ENCODE measurements around the gene DNAI1. TPM values are rescaled to one million over a fixed set of nuclear protein-coding genes. Genes with fewer than 3 reads are reported as not detected.

The DNAI1 gene
- total and polyA plus RNA-seq, 2 of the 4 experiments (the other 2 are of a cell fraction): not detected

DNA sequence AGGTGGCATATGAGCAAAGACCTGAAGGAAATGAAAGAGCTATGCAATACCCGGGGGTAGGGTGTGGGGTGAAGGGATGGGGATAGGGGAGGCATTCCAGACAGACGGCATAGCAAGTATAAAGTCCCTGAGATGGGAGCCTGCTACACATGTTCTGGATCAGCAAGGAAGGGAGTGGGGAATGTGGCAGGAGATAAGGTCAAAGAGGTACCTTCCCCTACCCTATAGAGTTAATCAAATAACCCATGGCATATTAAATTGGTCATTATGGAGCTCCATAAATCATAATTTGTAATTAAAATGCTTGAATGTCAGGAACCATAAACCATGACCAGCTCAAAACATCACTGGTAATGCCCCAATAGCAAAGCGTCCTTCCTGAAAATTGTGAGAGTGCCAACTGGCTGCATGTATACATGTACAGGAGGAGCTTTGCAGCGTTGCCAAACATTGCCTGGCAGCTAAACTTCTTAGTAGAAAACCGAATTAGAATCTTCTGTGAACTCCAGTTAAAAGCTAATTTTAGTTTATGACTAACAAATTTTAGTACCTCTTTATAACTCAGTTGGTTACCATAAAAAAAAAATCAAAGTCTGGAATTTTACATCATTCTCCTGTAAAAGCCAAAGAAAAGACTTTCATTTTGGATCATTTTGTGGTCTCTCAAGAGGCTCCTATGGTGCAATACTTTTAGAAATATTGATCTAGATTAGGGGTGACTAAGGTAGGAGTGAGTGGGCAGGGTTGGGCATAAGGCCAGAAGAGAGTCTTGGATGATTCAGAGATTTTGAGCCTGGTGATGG, 4.7 kb downstream of the DNAI1 start:
- Histone ChIP-seq H3K9me3 (ENCODE audit: control insufficient read depth, insufficient read depth, low read length) (no peaks in the 10 kb centered on the region), H3K79me1 (ENCODE audit: low read depth in 1 of 2, low read length in 2 of 2) (peaks cover 0 to 4% of the 10 kb centered on the region in 2 experiments; a peak in 1 of 4 replicates), H4K20me1 (ENCODE audit: insufficient read depth, low read length) (no peaks in the 10 kb centered on the region; the same call in 1 of the 2 replicates), H2AFZ (replicated peaks; ENCODE audit: low read length, poor library complexity) (no peak overlapping the region), H2AK5ac (ENCODE audit: low read depth, low read length) (no peak overlapping the region), H3K4me1 (ENCODE audit: control insufficient read depth, insufficient read depth, low read length) (no peaks in the 10 kb centered on the region), H3K18ac (ENCODE audit: low read depth, low read length) (no peak overlapping the region), H2AK9ac (replicated peaks; ENCODE audit: low read depth, low read length, poor library complexity) (no peak overlapping the region), H3K27ac (ENCODE audit: insufficient read depth, low read length) (no peak overlapping the region), H3K27me3 (ENCODE audit: control insufficient read depth, insufficient read depth, low read length) (peaks cover 17% of the 10 kb centered on the region), H3K9ac (ENCODE audit: low read depth, low read length) (no peak overlapping the region), H3K14ac (replicated peaks; ENCODE audit: low read depth, low read length) (no peak overlapping the region), H3K9me1 (ENCODE audit: insufficient read depth, low read length) (peaks cover 5% of the 10 kb centered on the region), H3K4me3 (ENCODE audit: insufficient read depth, low read depth, low read length) (no peak overlapping the region), H3K23ac (ENCODE audit: low read depth, low read length) (no peak overlapping the region), H2BK120ac (ENCODE audit: low read depth, low read length) (no peak overlapping the region), H2BK5ac (ENCODE audit: low read depth, low read length, poor library complexity, severe bottlenecking) (no peak overlapping the region), H2BK20ac (ENCODE audit: low read depth, low read length) (no peak overlapping the region), H3K4ac (ENCODE audit: low read depth, low read length) (no peak overlapping the region), H4K8ac (ENCODE audit: low read depth in 2 of 2, low read length in 2 of 2) (no peak overlapping the region), H3K36me3 (ENCODE audit: control insufficient read depth, insufficient read depth, low read length) (no peaks in the 10 kb centered on the region), H3K56ac (ENCODE audit: extremely low read depth, insufficient read depth, low read length) (no peak overlapping the region; the same call in 1 of the 2 replicates), H4K91ac (ENCODE audit: insufficient read depth, low read depth, low read length) (no peak overlapping the region), H4K5ac (ENCODE audit: low read depth, low read length) (no peak overlapping the region), H2BK15ac (ENCODE audit: low read depth, low read length) (no peak overlapping the region), H3K4me2 (ENCODE audit: low read depth, low read length) (no peak overlapping the region)
- WGBS, 2 experiments (ENCODE audit: extremely low coverage in 2 of 2, insufficient read length in 1 of 2): 57% methylated on average over 1 of the region's 5 CpGs; no CpG with 5 or more reads in 1 of the 2 experiments
- dilution Hi-C loops (cut with HindIII; ENCODE audit: low sequenced_read_pairs, unreplicated experiment): no loop called here
- intact Hi-C loops (cut with micrococcal nuclease): no loop called here
- DNase-seq (peak; percentile 60), ATAC-seq (ENCODE audit: low read depth) (no peak)
- CTCF ChIA-PET: no interaction called here
- POLR2A ChIA-PET (ENCODE audit: unreplicated experiment): no interaction called here
- BruUV-seq (replicated peaks): no TSS peak
- TF ChIP-seq CEBPB (IDR thresholded peaks at IDR 0.05; ENCODE audit: low read depth, low read length) (peak; percentile 90), CHD1 (IDR thresholded peaks at IDR 0.05; ENCODE audit: low read depth, low read length) (no peak), FOS (IDR thresholded peaks at IDR 0.05; ENCODE audit: low read depth, low read length) (0 out of 2 replicates have a peak, but pooled peaks have one; percentile 17)
- in situ Hi-C loops (cut with MboI; ENCODE audit: low sequenced_read_pairs): no loop called here

Data from IMR-90 (cell line).